SU-DHL-6 (cell line): Measurements from ENCODE around the gene CNBD2.

Experiments used
- EZH2phosphoT487 ChIP-seq: fragments of 200-600 bp; sonication (generic), shearing (Covaris generic); conservative IDR thresholded peaks from 2 replicates; pipeline ENCODE4 v1.6.1; 2018; ENCODE audit warnings: mild to moderate bottlenecking, antibody characterized with exemption, low read length, moderate library complexity, mixed read lengths
- TF ChIP-seq, protein P1 (sequence below): fragments of 200-600 bp; sonication (generic); IDR thresholded peaks from one replicate; pipeline ENCODE4 v1.5.1; 2017; ENCODE audit warnings: antibody characterized with exemption, mild to moderate bottlenecking, low read length, moderate library complexity; ENCODE audit not compliant: insufficient read depth, poor library complexity, severe bottlenecking

DNA sequence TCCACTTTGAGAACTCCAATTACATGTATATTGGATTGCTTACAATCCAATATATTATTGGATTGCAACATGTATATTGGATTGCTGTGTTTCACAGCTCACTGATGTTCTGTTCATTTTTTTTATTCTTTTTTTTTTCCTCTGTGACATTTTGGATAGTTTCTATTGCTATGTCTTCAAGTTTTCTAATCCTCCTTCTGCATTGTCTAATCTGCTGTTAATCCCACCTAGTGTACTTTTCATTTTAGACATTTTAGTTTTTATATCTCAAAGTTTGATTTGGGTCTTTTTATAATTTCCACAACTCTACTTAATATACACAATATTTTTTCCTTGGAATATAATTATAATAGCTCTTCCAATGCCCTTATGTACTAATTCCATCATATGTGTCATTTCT, 34.5 kb downstream of the CNBD2 start:
- TF ChIP-seq, protein P1, sequence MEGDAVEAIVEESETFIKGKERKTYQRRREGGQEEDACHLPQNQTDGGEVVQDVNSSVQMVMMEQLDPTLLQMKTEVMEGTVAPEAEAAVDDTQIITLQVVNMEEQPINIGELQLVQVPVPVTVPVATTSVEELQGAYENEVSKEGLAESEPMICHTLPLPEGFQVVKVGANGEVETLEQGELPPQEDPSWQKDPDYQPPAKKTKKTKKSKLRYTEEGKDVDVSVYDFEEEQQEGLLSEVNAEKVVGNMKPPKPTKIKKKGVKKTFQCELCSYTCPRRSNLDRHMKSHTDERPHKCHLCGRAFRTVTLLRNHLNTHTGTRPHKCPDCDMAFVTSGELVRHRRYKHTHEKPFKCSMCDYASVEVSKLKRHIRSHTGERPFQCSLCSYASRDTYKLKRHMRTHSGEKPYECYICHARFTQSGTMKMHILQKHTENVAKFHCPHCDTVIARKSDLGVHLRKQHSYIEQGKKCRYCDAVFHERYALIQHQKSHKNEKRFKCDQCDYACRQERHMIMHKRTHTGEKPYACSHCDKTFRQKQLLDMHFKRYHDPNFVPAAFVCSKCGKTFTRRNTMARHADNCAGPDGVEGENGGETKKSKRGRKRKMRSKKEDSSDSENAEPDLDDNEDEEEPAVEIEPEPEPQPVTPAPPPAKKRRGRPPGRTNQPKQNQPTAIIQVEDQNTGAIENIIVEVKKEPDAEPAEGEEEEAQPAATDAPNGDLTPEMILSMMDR, result no peak
- no peak for TF ChIP-seq EZH2phosphoT487
